NCI-H1930 (cell line): ENCODE results near the gene VMP1.
A peak's percentile ranks its signal among the peaks of the same experiment; 100 is the strongest.
"Not testable (repeated sequence)": the region's sequence is repeated elsewhere in the genome, so short reads cannot be mapped to it uniquely, and the experiment has no call there.

ENCODE experiments used
- DNase-seq, 2 experiments: peaks; one replicate each; lab custom pipeline; 2025; lab: John Stamatoyannopoulos, UW

VMP1 gene

GRCh38 chr17:59780548-59780947 lies 73.1 kb downstream of the VMP1 start:
- not testable (repeated sequence) for DNase-seq

- no peak for DNase-seq
Measured at GRCh38 chr17:59783221-59784047, 76.0 kb downstream of the VMP1 start.

- DNase-seq = peak in 1 of 2 experiments; percentile 16
Measured at GRCh38 chr17:59785091-59785799, 77.8 kb downstream of the VMP1 start.

DNA sequence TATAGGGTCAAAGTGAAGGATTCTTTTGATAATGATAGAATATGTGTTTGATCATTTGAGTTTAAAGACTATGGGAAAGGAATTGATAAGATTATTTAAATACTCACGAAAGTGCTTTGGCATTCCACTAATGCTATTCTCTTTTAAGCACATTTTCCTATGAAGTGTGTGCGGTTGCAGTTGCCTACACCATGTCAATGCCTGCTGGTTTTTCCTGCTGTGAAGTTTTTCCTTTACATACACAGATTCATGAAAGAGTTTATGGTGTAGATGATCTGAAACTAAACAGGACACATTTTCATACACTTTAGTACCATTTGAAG lies 78.7 kb downstream of the VMP1 start:
- DNase-seq = no peak

- DNase-seq = peak in 1 of 2 experiments; percentile 71
Measured at GRCh38 chr17:59786536-59787319, 79.3 kb downstream of the VMP1 start.

DNA sequence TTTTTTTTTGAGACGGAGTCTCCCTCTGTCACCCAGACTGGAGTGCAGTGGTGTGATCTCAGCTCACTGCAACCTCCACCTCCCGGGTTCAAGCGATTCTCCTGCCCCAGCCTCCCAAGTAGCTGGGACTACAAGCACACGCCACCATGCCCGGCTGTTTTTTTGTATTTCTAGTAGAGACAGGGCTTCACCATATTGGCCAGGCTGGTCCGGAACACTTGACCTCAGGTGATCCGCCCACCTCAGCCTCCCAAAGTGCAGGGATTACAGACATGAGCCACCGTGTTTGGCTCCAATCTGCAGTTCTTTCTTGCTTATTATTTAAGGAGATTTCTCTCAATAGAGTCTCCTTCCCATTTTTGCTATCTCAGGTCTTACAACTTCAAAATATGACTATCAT lies 82.4 kb downstream of the VMP1 start:
- DNase-seq = not testable (repeated sequence)

- not testable (repeated sequence) for DNase-seq
Measured at GRCh38 chr17:59790418-59790817, 83.0 kb downstream of the VMP1 start.

DNA sequence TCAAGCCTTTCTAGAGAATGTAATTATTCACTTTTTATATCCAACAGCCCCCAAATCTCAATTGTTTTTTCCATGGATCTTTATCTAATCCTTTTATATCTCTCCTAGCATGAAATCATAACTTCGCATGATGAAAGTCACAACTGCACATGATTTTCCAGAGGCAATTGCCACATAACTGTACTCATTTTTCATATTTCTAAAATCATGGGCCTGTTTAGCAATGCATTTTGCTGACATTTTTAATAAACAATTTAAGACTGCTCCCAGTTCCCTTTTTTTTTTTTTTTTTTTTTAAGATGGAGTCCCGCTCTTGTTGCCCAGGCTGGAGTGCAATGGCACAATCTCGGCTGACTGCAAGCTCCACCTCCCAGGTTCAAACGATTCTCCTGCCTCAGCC lies 83.5 kb downstream of the VMP1 start:
- DNase-seq = no peak

- DNase-seq = no peak
Measured at GRCh38 chr17:59791603-59792457, 84.4 kb downstream of the VMP1 start.

DNA sequence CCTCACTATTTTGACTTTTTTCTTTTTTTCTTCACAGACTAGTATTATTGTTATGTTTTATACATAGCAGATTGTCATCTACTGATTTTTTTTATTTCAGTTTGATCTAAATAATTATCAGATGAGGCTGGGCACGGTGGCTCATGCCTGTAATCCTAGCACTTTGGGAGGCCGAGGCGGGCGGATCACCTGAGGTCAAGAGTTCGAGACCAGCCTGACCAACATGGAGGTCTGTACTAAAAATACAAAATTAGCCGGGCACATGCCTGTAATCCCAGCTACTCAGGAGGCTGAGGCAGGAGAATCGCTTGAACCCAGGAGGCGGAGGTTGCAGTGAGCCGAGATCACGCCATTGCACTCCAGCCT lies 85.0 kb downstream of the VMP1 start:
- not testable (repeated sequence) for DNase-seq

DNA sequence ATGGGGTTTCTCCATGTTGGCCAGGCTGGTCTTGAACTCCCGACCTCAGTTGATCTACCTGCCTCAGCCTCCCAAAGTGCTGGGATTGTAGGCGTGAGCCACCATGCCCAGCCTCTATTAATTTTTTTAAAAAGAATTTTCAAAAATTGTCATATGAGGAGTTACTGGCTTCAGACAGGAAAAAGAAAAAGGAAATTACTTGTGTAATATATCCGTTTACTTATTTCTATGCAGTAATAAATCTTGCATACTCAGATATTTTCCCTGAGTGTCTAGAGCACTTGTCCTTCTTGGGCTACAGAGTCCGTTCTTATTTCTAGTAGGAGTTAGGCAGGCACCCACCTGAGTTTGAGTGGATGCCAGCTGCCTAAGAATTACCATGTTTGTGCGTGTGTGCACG lies 85.8 kb downstream of the VMP1 start:
- DNase-seq = no peak

- no peak for DNase-seq
Measured at GRCh38 chr17:59796138-59796537, 88.7 kb downstream of the VMP1 start.

- no peak for DNase-seq
Measured at GRCh38 chr17:59796785-59797205, 89.3 kb downstream of the VMP1 start.

GRCh38 chr17:59798111-59798510 lies 90.7 kb downstream of the VMP1 start:
- no peak for DNase-seq

DNA sequence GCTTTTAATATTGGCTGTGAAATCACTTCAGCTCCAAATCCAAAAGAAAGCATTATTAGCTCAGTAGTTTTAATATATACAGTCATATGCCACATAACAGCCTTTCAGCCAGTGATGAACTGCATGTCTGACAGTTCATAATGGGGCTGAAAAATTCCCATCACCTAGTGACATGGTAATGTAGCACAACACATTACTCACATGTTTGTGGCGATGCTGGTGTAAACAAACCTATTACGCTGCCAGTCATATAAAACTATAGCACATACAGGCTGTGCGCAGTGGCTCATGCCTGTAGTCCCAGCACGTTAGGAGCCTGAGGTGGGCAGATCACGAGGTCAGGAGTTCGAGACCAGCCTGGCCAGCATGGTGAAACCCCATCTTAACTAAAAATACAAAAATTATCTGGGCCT lies 93.1 kb downstream of the VMP1 start:
- no peak for DNase-seq

GRCh38 chr17:59802160-59802559 lies 94.7 kb downstream of the VMP1 start:
- no peak for DNase-seq

DNA sequence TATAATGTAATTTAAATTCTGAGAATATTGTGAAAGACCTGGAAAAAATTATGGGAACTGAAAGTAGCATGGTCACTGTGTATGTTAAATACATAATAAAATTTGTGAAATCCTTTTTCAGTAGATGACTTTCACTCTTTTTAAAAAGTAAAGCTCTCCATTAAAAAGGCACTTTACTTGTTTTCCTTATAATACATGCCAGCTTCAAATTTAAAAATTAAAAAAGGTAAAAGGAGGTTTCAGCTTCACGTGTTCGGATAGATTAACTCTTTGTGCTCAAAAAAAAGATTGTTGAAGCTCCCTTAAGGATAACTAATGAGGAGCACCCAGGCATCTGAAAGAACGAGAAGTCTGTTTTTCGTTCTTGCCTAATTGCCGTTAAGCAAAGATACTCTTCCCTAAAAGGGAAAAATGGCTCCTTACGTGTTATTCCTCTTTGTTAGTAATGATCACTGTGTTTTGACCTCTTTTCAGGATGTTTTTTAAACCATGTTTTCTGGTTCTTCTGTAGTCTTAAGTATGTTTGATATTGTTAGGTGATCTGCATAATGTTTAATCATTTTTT lies 97.5 kb downstream of the VMP1 start:
- DNase-seq = no peak

DNA sequence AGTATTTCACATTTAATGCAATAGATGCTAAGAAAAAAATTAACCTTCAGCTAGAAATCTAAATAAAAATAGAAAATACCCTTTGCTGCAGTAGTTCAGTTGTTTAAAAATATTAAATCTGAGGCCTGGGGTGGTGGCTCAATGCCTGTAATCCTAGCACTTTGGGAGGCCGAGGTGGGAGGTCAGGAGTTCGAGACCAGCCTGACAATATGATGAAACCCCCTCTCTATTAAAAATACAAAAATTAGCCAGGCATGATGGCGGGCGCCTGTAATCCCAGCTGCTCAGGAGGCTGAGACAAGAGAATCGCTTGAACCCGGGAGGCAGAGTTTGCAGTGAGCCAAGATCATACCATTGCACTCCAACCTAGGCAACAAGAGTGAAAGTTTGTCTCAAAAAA lies 98.9 kb downstream of the VMP1 start:
- not testable (repeated sequence) for DNase-seq

DNA sequence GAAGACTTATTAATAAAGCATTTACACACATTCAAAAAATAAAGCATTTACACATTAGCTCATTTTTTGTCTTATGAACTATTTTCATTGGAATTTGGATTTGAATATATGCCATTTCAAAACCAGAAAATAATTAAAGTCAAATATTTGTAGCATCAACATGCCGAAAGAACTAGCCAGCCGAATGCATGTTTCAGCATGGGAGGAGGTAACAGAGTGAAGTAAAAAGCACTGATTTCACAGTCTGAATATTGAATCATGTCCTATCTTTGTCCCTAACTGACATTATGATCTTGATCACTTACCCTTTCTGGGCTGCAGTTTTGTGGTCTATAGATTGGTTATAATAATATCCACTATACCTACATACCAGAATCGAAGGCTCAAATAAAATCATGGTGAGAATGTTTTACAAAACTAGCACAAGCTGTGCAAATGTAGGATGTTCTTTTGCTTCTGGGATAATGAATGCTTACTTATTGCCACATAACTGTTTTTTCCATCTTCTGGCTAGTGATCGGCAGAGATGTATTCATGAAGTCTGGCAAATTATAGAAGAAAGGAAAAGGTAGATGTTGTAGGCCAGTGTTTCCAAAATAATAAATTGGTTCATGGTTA lies 100.5 kb downstream of the VMP1 start:
- no peak for DNase-seq

DNA sequence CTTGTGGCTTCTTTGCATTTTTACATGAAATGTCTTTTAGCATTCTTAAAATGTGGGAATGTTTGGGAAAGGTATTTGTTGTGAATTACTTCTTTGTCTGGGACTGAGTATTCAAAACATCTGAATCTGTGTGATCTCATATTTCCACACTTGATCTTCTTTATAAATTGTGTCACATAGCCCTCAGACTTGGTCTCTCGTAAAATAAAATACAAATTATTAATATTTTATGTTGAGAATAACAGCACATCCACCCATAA lies 103.4 kb downstream of the VMP1 start:
- DNase-seq = no peak

- no peak for DNase-seq
Measured at GRCh38 chr17:59811209-59811608, 103.8 kb downstream of the VMP1 start.
